Thyroid gland (tissue), 4 donors: Measurements from ENCODE around the gene FOXP1. TPM values are rescaled to one million over a fixed set of nuclear protein-coding genes. Genes with fewer than 3 reads are reported as not detected.

Experiments used
- DNase-seq, 2 donors: peaks; one replicate each; pipeline ENCODE4 v3.0.0-alpha.2; 2019
- H3K27ac ChIP-seq, 3 donors: fragments of 200-600 bp; sonication (generic); 1 replicate in 2 of 3; 2 replicates in 1 of 3; pipeline ENCODE4 v1.5.1; 2016 to 2019; ENCODE audit warnings: mild to moderate bottlenecking in 1 of 3, moderate library complexity in 1 of 3
- H3K27me3 ChIP-seq: fragments of 200-600 bp; sonication (generic); one replicate; pipeline ENCODE4 v1.5.1; 2019
- H3K36me3 ChIP-seq, 2 donors: fragments of 200-600 bp; sonication (generic); one replicate each; pipeline ENCODE4 v1.5.1; 2016 to 2019
- H3K4me1 ChIP-seq, 2 donors: fragments of 200-600 bp; sonication (generic); one replicate each; pipeline ENCODE4 v1.5.1; 2017 to 2019
- H3K4me3 ChIP-seq, 3 donors: fragments of 200-600 bp; sonication (generic); replicated peaks in 1 of 3; 1 replicate in 2 of 3; 2 replicates in 1 of 3; pipeline ENCODE4 v1.5.1; 2016; ENCODE audit warnings: mild to moderate bottlenecking in 1 of 3
- H3K9me3 ChIP-seq: fragments of 200-600 bp; sonication (generic); one replicate; pipeline ENCODE4 v1.5.1; 2017
- POLR2A ChIP-seq, 2 donors: fragments of 450-650 bp; IDR thresholded peaks; one replicate each; pipeline ENCODE4 v1.6.1; 2017; ENCODE audit warnings: antibody characterized with exemption in 2 of 2, mild to moderate bottlenecking in 2 of 2, moderate library complexity in 1 of 2
- WGBS, 2 donors: methylation state at CpG; one replicate each; pipeline ENCODE4 v1.1.5; 2017; 5-methylcytosine and 5-hydroxymethylcytosine counted together
- intact Hi-C: fragments of 100-400 bp; cut with DNase I; formaldehyde crosslinking; loops from one replicate; pipeline ENCODE4 v1.15.1; 2023
- total RNA-seq, 4 donors: library from RNA; depleted of rRNA; stranded (reverse); fragments of >200 nt; gene quantifications; one replicate each; pipeline ENCODE4 v1.2.3, GENCODE V29; 2016
- TF ChIP-seq, protein P1 (sequence below), 6 experiments: fragments of 200-600 bp in 3 of 6; fragments of 450-650 bp in 3 of 6; sonication (generic) in 3 of 6; IDR thresholded peaks; one replicate each; pipeline ENCODE4 v1.5.1; 2016 to 2019; ENCODE audit warnings: antibody characterized with exemption in 6 of 6, mild to moderate bottlenecking in 2 of 6, inconsistent platforms in 1 of 6, moderate library complexity in 1 of 6

Gene FOXP1
- total RNA-seq, 4 donors from 2014 or later, result 111 to 187 (median 141) TPM

DNA sequence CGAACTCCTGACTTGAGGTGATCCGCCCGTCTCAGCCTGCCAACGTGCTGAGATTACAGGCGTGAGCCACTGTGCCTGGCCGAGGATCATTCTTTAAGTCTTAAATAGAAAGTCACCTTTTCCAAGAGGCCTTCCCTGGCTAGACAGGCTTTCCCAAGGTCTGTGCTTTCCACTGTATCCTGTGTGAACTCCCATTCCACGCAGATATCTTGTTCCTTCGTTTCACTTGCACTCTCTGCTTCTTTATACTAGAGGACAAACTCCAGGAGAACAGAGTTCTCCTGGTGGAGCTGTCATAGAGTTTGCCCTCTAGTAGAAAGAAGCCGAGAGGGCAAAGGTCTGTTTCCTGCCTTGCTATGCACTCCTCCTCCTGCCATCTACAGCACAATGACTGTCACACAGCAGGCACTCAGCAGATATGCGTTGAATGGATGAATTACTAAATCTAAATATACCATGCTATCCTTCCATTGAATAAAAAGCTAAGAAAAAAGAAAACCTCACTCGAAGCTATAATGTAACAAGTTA, 211.2 kb downstream of the FOXP1 start:
- 88 to 95% methylated on average over 11 of the region's 11 CpGs for WGBS, 2 donors
- Histone ChIP-seq H3K27ac (no peak overlapping the region), H3K36me3 (no peaks in the 10 kb centered on the region), H3K4me1 (peaks cover 11 to 16% of the 10 kb centered on the region in 2 donors), H3K27me3 (no peaks in the 10 kb centered on the region), H3K9me3 (no peaks in the 10 kb centered on the region), H3K4me3 (no peak overlapping the region)
- intact Hi-C loops, result no loop called here
- no peak for DNase-seq
- TF ChIP-seq POLR2A (IDR thresholded peaks at IDR 0.05), result no peak
- TF ChIP-seq, protein P1, sequence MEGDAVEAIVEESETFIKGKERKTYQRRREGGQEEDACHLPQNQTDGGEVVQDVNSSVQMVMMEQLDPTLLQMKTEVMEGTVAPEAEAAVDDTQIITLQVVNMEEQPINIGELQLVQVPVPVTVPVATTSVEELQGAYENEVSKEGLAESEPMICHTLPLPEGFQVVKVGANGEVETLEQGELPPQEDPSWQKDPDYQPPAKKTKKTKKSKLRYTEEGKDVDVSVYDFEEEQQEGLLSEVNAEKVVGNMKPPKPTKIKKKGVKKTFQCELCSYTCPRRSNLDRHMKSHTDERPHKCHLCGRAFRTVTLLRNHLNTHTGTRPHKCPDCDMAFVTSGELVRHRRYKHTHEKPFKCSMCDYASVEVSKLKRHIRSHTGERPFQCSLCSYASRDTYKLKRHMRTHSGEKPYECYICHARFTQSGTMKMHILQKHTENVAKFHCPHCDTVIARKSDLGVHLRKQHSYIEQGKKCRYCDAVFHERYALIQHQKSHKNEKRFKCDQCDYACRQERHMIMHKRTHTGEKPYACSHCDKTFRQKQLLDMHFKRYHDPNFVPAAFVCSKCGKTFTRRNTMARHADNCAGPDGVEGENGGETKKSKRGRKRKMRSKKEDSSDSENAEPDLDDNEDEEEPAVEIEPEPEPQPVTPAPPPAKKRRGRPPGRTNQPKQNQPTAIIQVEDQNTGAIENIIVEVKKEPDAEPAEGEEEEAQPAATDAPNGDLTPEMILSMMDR (IDR thresholded peaks at IDR 0.05), result no peak

DNA sequence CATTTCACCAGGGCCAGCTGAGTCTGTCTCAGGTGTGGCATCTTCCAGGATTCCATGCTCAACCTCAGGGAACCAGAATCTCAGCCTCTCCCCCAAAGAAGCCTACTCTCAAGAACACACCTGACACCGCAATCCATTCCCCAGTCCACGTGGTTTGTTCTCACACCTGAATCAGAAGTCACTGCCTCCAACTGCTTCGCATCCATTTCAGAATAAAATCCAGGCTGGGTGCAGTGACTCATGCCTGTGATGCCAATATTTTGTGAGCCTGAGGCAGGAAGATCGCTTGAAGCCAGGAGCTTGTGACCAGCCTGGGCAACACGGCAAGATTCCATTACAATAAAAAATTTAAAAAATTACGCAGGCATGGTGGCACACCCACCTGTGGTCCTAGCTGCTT, 212.2 kb downstream of the FOXP1 start:
- intact Hi-C loops, result no loop called here
- no peak for TF ChIP-seq POLR2A (IDR thresholded peaks at IDR 0.05)
- TF ChIP-seq, protein P1 (IDR thresholded peaks at IDR 0.05), result no peak
- DNase-seq, result no peak
- no peaks in the 10 kb centered on the region for H3K9me3 ChIP-seq
- H3K36me3 ChIP-seq, result no peaks in the 10 kb centered on the region
- peaks cover 11 to 16% of the 10 kb centered on the region in 2 donors for H3K4me1 ChIP-seq
- WGBS, 2 donors, result 95 to 98% methylated on average over 6 of the region's 6 CpGs
- no peak overlapping the region for H3K27ac ChIP-seq
- no peak overlapping the region for H3K4me3 ChIP-seq
- H3K27me3 ChIP-seq, result no peaks in the 10 kb centered on the region

DNA sequence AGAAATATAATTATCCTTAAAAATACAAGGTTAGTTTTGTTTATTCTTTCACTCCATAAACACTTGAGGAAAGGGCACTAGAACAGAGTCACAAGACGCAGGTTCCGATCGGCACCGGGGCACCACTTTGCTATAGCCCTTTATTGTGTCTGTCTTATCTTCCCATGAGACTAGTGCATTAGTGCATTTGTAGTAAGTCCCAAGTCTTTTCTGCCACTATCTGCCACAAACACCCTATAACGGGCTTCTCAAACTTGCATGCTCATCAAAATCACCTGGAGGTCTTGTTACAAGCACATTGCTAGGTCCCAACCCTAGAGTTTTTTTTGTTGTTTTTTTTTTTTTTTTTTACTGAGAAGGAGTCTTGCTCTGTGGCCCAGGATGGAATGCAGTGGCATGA, 213.1 kb downstream of the FOXP1 start:
- no peaks in the 10 kb centered on the region for H3K27me3 ChIP-seq
- no peak for TF ChIP-seq POLR2A (IDR thresholded peaks at IDR 0.05)
- TF ChIP-seq, protein P1 (IDR thresholded peaks at IDR 0.05), result no peak
- DNase-seq, result peak; percentile 29 to 31
- intact Hi-C loops, result no loop called here
- WGBS, 2 donors, result 38 to 43% methylated on average over 5 of the region's 5 CpGs
- no peaks in the 10 kb centered on the region for H3K9me3 ChIP-seq
- peaks cover 11 to 16% of the 10 kb centered on the region in 2 donors for H3K4me1 ChIP-seq
- no peaks in the 10 kb centered on the region for H3K36me3 ChIP-seq
- peak overlapping the region in 2 of 3 donors; percentile 33 to 67 for H3K27ac ChIP-seq
- H3K4me3 ChIP-seq, result no peak overlapping the region

DNA sequence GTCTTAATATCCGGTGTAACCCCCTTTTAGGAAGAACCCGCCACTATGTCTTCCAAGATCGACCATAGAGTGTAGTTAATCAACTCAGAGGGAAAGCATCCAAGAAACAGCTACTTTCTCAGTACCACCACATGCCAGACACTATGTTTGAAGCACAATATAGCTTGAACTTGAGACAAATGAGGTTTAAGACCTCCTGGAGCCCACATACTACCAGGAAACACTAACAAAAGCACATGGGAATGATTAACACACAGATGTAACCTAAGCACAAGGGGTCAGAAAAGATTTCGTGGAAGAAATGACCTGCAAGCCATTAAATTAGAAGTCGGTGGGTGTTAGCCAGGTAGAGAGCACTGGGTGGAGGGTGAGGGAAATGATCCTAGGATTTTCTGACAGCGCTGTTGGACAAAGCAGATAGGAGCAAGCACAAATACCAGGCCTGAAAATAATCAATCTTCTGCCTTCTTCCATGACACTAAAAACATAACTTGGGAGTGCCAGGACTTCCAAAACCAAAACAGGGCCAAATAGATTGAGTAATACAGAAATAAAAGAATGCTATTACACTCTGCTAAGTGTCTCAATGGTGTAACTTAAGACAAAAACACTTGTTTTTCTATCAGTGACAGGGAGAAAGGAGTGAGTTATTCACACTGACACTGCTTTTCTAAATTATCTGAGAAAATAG, 213.7 kb downstream of the FOXP1 start:
- 83 to 90% methylated on average over 6 of the region's 6 CpGs for WGBS, 2 donors
- peaks cover 11 to 16% of the 10 kb centered on the region in 2 donors for H3K4me1 ChIP-seq
- intact Hi-C loops, result no loop called here
- H3K27me3 ChIP-seq, result no peaks in the 10 kb centered on the region
- no peak for DNase-seq
- H3K9me3 ChIP-seq, result no peaks in the 10 kb centered on the region
- TF ChIP-seq POLR2A (IDR thresholded peaks at IDR 0.05), result no peak
- TF ChIP-seq, protein P1 (IDR thresholded peaks at IDR 0.05), result no peak
- peak overlapping the region in 2 of 3 donors; percentile 33 to 67 for H3K27ac ChIP-seq
- no peak overlapping the region for H3K4me3 ChIP-seq
- H3K36me3 ChIP-seq, result no peaks in the 10 kb centered on the region

DNA sequence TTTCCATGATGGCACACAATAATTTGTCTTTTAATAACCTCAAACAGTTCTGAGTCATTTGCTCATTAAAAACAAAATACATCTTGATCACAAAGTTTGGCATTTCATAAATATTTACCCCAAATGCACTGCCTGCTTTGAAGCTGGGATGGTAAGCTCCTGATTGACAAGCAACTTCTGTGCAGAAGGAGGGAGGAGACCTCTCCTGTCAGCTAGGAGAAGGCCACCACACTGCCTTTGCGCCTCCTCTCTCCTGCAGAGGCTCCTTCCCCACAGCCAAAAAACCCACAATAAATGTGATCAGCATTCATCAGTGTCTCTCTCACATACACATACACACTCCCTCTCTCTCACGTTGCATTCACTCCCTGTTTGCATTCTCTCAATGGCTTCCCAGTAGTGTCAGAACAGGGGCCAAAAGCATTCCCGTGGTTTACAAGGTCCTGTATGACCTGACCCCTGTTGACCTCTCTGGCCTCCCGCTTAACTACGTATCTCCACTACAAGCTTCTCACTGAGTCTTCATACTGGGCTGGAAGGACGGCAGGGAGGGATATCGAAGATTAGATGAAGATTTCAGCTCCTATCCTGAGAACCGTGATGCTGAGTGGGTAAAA, 216.4 kb downstream of the FOXP1 start:
- Histone ChIP-seq H3K9me3 (no peaks in the 10 kb centered on the region), H3K4me1 (peaks cover 11 to 16% of the 10 kb centered on the region in 2 donors), H3K27ac (no peak overlapping the region), H3K36me3 (no peaks in the 10 kb centered on the region), H3K4me3 (no peak overlapping the region), H3K27me3 (no peaks in the 10 kb centered on the region)
- no peak for TF ChIP-seq POLR2A (IDR thresholded peaks at IDR 0.05)
- TF ChIP-seq, protein P1 (IDR thresholded peaks at IDR 0.05), result no peak
- no peak for DNase-seq
- 85 to 89% methylated on average over 8 of the region's 8 CpGs for WGBS, 2 donors
- intact Hi-C loops, result no loop called here
